ENCODE measurements around the gene MX2. TPM values are rescaled to one million over a fixed set of nuclear protein-coding genes. Genes with fewer than 3 reads are reported as not detected.
A peak's percentile ranks its signal among the peaks of the same experiment; 100 is the strongest.
"Not testable (repeated sequence)": the region's sequence is repeated elsewhere in the genome, so short reads cannot be mapped to it uniquely, and the experiment has no call there.

MX2 gene
- total RNA-seq (64.3 and 72.8 TPM in 2 replicates), polyA plus RNA-seq (39.8 and 51.2 TPM in 2 replicates), polyA minus RNA-seq (47.4 and 48.8 TPM in 2 replicates)
- total RNA-seq (2013): 45.8 TPM

GRCh38 chr21:41361786-41362604 lies at the start of gene MX2:
Gene MX2 (plus strand): TSS chr21:41362027. CDS start chr21:41376907, 14,880 bp downstream.
- Histone ChIP-seq H3K9ac (ENCODE audit: low read length) (peak within 1 kb of the TSS; percentile 77), H3K27me3 (replicated peaks in 1 of 4; ENCODE audit: control extremely low read depth in 1 of 4, control insufficient read depth in 3 of 4, insufficient read depth in 4 of 4, low read length in 3 of 4) (no peaks in the 10 kb centered on the region), H3K4me1 (ENCODE audit: control insufficient read depth in 2 of 2, insufficient read depth in 2 of 2, low read length in 2 of 2) (peaks cover 42 to 59% of the 10 kb centered on the region in 2 donors), H2AFZ (ENCODE audit: insufficient read depth, low read depth, low read length, poor library complexity, severe bottlenecking) (peak within 1 kb of the TSS; percentile 78), H3K4me2 (replicated peaks; ENCODE audit: low read depth, low read length, poor library complexity, severe bottlenecking) (peak within 1 kb of the TSS; percentile 80), H3K36me3 (replicated peaks in 1 of 2; ENCODE audit: control extremely low read depth in 1 of 2, control insufficient read depth in 1 of 2, extremely low read depth in 1 of 2, insufficient read depth in 2 of 2, low read length in 1 of 2) (peaks cover 0 to 19% of the 10 kb centered on the region in 2 experiments), H3K9me3 (ENCODE audit: control extremely low read depth in 1 of 3, control insufficient read depth in 2 of 3, insufficient read depth in 1 of 3, low read length in 2 of 3) (no peaks in the 10 kb centered on the region), H3K79me2 (ENCODE audit: control insufficient read depth, insufficient read depth, low read length) (peaks cover 43% of the 10 kb centered on the region), H3K27ac (ENCODE audit: low read length in 2 of 2) (peak within 1 kb of the TSS; percentile 94 to 98), H4K20me1 (ENCODE audit: control insufficient read depth, insufficient read depth, low read length, poor library complexity, severe bottlenecking) (no peaks in the 10 kb centered on the region), H3K4me3 (ENCODE audit: control extremely low read depth in 1 of 5, extremely low read depth in 1 of 5, insufficient read depth in 1 of 5, low read depth in 2 of 5, low read length in 4 of 5) (peak within 1 kb of the TSS; percentile 60 to 79 (median 69))
- CTCF ChIA-PET: interaction anchor here (0.8 to 2.8 kb wide), 4 partner anchors 50 to 192 kb away, joined by 3 to 15 read pairs (median 4); no protein-coding TSS in a partner anchor
- POLR2A ChIA-PET: no interaction called here
- under 1% methylated on average over 24 of the region's 24 CpGs for WGBS (ENCODE audit: insufficient coverage)
- intact Hi-C loops (cut with micrococcal nuclease): loop anchor here (1.0 to 10.0 kb wide), 4 partner anchors 7 to 873 kb away; partner anchors contain the start of gene BACE2
- DNase-seq (peak; percentile 90), ATAC-seq (ENCODE audit: low read depth) (peak; percentile 81)
- peak within 1 kb of the TSS; percentile 83 for H3K4me3 Mint-ChIP-seq
- H3K4me1 Mint-ChIP-seq: peaks cover 57% of the 10 kb centered on the region
- no peaks in the 10 kb centered on the region for H3K27me3 Mint-ChIP-seq
- no peak for TF ChIP-seq CTCF (IDR thresholded peaks at IDR 0.05)
- no peaks in the 10 kb centered on the region for H3K9me3 Mint-ChIP-seq (ENCODE audit: insufficient read depth)
- peak within 1 kb of the TSS; percentile 99 for H3K27ac Mint-ChIP-seq

- ATAC-seq (ENCODE audit: low read depth); POLR2A ChIA-PET; H3K27ac ChIP-seq (ENCODE audit: low read length in 2 of 2); H3K4me1 Mint-ChIP-seq; H3K27ac Mint-ChIP-seq; H3K79me2 ChIP-seq (ENCODE audit: control insufficient read depth, insufficient read depth, low read length); H3K36me3 ChIP-seq (replicated peaks in 1 of 2; ENCODE audit: control extremely low read depth in 1 of 2, control insufficient read depth in 1 of 2, extremely low read depth in 1 of 2, insufficient read depth in 2 of 2, low read length in 1 of 2); CTCF ChIA-PET; H3K9ac ChIP-seq (ENCODE audit: low read length); H3K9me3 ChIP-seq (ENCODE audit: control extremely low read depth in 1 of 3, control insufficient read depth in 2 of 3, insufficient read depth in 1 of 3, low read length in 2 of 3); H3K9me3 Mint-ChIP-seq (ENCODE audit: insufficient read depth); DNase-seq; H2AFZ ChIP-seq (ENCODE audit: insufficient read depth, low read depth, low read length, poor library complexity, severe bottlenecking); H4K20me1 ChIP-seq (ENCODE audit: control insufficient read depth, insufficient read depth, low read length, poor library complexity, severe bottlenecking); H3K4me3 Mint-ChIP-seq; H3K4me2 ChIP-seq (replicated peaks; ENCODE audit: low read depth, low read length, poor library complexity, severe bottlenecking); H3K4me3 ChIP-seq (ENCODE audit: control extremely low read depth in 1 of 5, extremely low read depth in 1 of 5, insufficient read depth in 1 of 5, low read depth in 2 of 5, low read length in 4 of 5): not testable (repeated sequence)
- H3K27me3 Mint-ChIP-seq: peaks cover 52% of the 10 kb centered on the region
- Histone ChIP-seq H3K27me3 (replicated peaks in 1 of 4; ENCODE audit: control extremely low read depth in 1 of 4, control insufficient read depth in 3 of 4, insufficient read depth in 4 of 4, low read length in 3 of 4) (peaks cover 0 to 40% (median 17%) of the 10 kb centered on the region in 4 experiments), H3K4me1 (ENCODE audit: control insufficient read depth in 2 of 2, insufficient read depth in 2 of 2, low read length in 2 of 2) (peaks cover 9 to 15% of the 10 kb centered on the region in 2 donors)
- intact Hi-C loops (cut with micrococcal nuclease): loop anchor here (2.0 kb wide), 1 partner anchor 21 kb away; no protein-coding TSS in a partner anchor
- WGBS (ENCODE audit: insufficient coverage): 83% methylated on average over 1 of the region's 8 CpGs
These were observed 48.3 kb upstream of the MX2 start for GRCh38 chr21:41313285-41314164.

Measured in B cell (primary cell).